Non-pigmented ciliary epithelial cell (primary cell): ENCODE data around the gene CLDND2.

ENCODE experiments used
- DNase-seq: peaks from one replicate; pipeline ENCODE4 v3.0.0-alpha.2; 2010; ENCODE audit warnings: low read depth

The CLDND2 gene

GRCh38 chr19:51354742-51355148, 14.1 kb downstream of the CLDND2 start:
- no peak for DNase-seq

DNA sequence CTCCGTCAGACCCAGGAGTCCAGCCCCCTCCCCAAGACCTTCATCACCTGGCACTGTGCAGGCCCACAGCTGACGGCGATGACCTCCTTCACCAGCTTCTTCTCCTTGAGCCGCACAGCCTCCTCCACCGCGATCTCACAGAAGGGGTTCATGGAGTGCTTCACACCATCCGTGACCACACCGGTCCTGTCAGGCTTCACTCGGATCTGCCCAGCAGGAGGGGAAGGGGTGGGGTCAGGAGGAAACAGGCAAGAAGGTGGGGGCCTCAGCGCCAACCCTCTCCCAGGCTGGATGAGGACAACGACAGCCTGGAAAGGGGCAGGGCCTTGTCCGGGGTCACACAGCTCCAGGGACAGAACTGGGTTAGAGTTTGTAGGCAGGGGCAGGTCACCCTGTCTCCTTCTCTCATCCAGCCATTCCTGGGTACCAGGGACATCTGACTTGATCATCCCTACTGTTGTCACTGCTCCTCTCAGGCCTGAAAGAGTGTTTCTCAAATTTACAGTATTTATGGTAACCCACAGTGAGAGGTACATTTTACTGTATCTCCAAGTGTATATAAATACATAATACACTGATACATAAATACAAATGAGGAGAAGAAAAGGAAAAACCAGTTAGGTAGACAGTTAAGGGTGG, 14.6 kb downstream of the CLDND2 start:
- DNase-seq, result no peak

GRCh38 chr19:51352783-51353360, 15.9 kb downstream of the CLDND2 start:
- no peak for DNase-seq

GRCh38 chr19:51351266-51351990, 17.4 kb downstream of the CLDND2 start:
- no peak for DNase-seq

GRCh38 chr19:51347209-51347928, 21.4 kb downstream of the CLDND2 start:
- DNase-seq, result no peak

DNA sequence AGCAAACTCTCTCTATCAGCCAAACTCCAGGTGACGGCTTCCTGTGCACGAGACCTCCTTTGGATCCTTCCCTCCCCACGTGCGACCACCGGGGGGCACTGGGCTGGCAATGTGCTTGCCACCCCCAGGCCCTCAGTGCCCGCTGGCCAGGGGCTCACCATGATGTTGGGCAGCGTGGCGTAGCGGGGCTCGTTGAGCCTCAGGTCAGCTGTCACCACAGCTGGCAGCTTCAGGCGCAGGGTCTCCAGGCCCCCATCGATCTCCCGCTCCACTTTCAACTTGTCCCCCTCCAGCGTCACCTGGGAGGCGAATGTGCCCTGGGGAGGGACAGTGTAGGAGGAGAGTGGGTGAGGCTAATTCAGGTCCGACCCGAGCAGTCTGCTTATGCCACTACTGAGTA, 22.1 kb downstream of the CLDND2 start:
- no peak for DNase-seq

- DNase-seq, result no peak
Measured at GRCh38 chr19:51345076-51345620, 23.7 kb downstream of the CLDND2 start.

- no peak for DNase-seq
Measured at GRCh38 chr19:51342631-51343569, 25.9 kb downstream of the CLDND2 start.

- DNase-seq, result no peak
Measured at GRCh38 chr19:51341976-51342580, 26.7 kb downstream of the CLDND2 start, which contains the start of gene VSIG10L. VSIG10L (minus strand) TSS chr19:51342139; CDS start chr19:51342124, 15 bp downstream.

- no peak for DNase-seq
Measured at GRCh38 chr19:51341066-51341465, 27.7 kb downstream of the CLDND2 start.

- peak; percentile 89 for DNase-seq
Measured at GRCh38 chr19:51339687-51340656, 28.8 kb downstream of the CLDND2 start.

- DNase-seq, result no peak
Measured at GRCh38 chr19:51339313-51339686, 29.5 kb downstream of the CLDND2 start.

- DNase-seq, result no peak
Measured at GRCh38 chr19:51338563-51339312, 30.1 kb downstream of the CLDND2 start.

GRCh38 chr19:51337861-51338562, 30.8 kb downstream of the CLDND2 start:
- DNase-seq, result no peak

- DNase-seq, result no peak
Measured at GRCh38 chr19:51337141-51337860, 31.5 kb downstream of the CLDND2 start.

- no peak for DNase-seq
Measured at GRCh38 chr19:51333836-51334460, 34.9 kb downstream of the CLDND2 start.

- no peak for DNase-seq
Measured at GRCh38 chr19:51331716-51332115, 37.1 kb downstream of the CLDND2 start.
